ENCODE data around the gene DIABLO. TPM values are rescaled to one million over a fixed set of nuclear protein-coding genes. Genes with fewer than 3 reads are reported as not detected.

DIABLO gene
- total and polyA plus RNA-seq, 9 of the 15 experiments (the other 6 are each of a cell fraction or from before 2014, with no cell fraction given): 37.3 to 101 (median 80.1) TPM

GRCh38 chr12:122245553-122245952 is 19.7 kb upstream of the DIABLO start (continued):
- TF ChIP-seq ZBTB40 (IDR thresholded peaks at IDR 0.05): peak; percentile 95
- TF ChIP-seq ZBTB40 (CRISPR knock-in tag; IDR thresholded peaks at IDR 0.05): peak; percentile 87
- TF ChIP-seq ZNF436 (CRISPR knock-in tag; IDR thresholded peaks at IDR 0.05): no peak
- TF ChIP-seq HMGXB4 (CRISPR knock-in tag; IDR thresholded peaks at IDR 0.05): no peak
- TF ChIP-seq KDM5B (IDR thresholded peaks at IDR 0.05; ENCODE audit: insufficient replicate concordance, low read depth, low read length): no peak
